Calu3 (cell line): ENCODE measurements around the gene ASTN1. TPM values are rescaled to one million over a fixed set of nuclear protein-coding genes. Genes with fewer than 3 reads are reported as not detected.

Source experiments
- BruUV-seq: library from RNA; stranded (reverse); fragments of 400-500 nt; replicated peaks from 2 replicates; lab custom pipeline; 2021; lab: Mats Ljungman, UMichigan
- CTCF ChIA-PET: fragments of 300-600 bp; sonication (Branson Sonifier 250); formaldehyde crosslinking; loops from one replicate; lab custom pipeline; 2022; ENCODE audit warnings: antibody characterized with exemption; lab: Charles Lee
- DNase-seq: peaks from one replicate; pipeline ENCODE4 v3.0.0; 2022
- H3K27ac Mint-ChIP-seq: one replicate; pipeline ENCODE4 v1.8.0; 2022; ENCODE audit warnings: mixed read lengths; ENCODE audit not compliant: unreplicated experiment
- H3K27me3 Mint-ChIP-seq: one replicate; pipeline ENCODE4 v1.8.0; 2022; ENCODE audit warnings: mixed read lengths; ENCODE audit not compliant: unreplicated experiment
- H3K36me3 Mint-ChIP-seq: one replicate; pipeline ENCODE4 v1.8.0; 2022; ENCODE audit warnings: mild to moderate bottlenecking, moderate library complexity, mixed read lengths; ENCODE audit not compliant: insufficient read depth, unreplicated experiment
- H3K4me1 Mint-ChIP-seq: one replicate; pipeline ENCODE4 v1.8.0; 2022; ENCODE audit warnings: mild to moderate bottlenecking, low read depth, mixed read lengths; ENCODE audit not compliant: unreplicated experiment
- H3K4me3 Mint-ChIP-seq: one replicate; pipeline ENCODE4 v1.8.0; 2022; ENCODE audit warnings: mild to moderate bottlenecking, low read depth, moderate library complexity, mixed read lengths; ENCODE audit not compliant: unreplicated experiment
- H3K9me3 Mint-ChIP-seq: one replicate; pipeline ENCODE4 v1.8.0; 2022; ENCODE audit warnings: low read depth, mixed read lengths; ENCODE audit not compliant: unreplicated experiment
- CTCF ChIP-seq: fragments of 200-600 bp; IDR thresholded peaks from one replicate; pipeline ENCODE4 v1.8.0; 2022; ENCODE audit warnings: antibody characterized with exemption; ENCODE audit not compliant: unreplicated experiment
- intact Hi-C: fragments of 100-400 bp; cut with micrococcal nuclease; formaldehyde crosslinking; loops from one replicate; pipeline ENCODE4 v1.10.0; 2022; ENCODE audit not compliant: unreplicated experiment
- total RNA-seq: library from RNA; stranded (reverse); gene quantifications from 2 replicates; pipeline ENCODE4 v1.2.3, GENCODE V29; 2022

Gene ASTN1
- total RNA-seq, 1 experiment from 2014 or later, result not detected

DNA sequence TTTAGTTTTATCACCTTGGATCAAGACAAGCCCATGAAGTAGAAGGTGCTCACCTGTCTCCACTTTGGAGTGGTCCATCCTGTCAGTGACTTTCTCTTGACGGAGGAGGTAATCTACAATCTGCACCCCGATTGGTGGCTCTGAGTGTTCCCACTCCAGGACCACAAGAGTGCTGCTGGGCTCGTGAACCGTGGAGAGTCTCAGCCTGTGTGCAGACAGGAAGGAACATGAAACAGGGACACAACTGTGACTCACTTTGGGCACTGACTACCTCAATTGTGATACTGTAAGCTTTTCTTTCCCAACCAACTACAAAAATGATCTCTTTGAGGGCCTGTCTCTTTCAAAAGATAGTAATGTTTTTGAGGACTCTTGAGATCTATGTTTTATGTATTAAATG, 280.2 kb downstream of the ASTN1 start:
- no peaks in the 10 kb centered on the region for H3K9me3 Mint-ChIP-seq
- no peaks in the 10 kb centered on the region for H3K4me1 Mint-ChIP-seq
- TF ChIP-seq CTCF, result no peak
- no peak for DNase-seq
- intact Hi-C loops, result no loop called here
- peaks cover 47% of the 10 kb centered on the region for H3K27me3 Mint-ChIP-seq
- CTCF ChIA-PET, result no interaction called here
- H3K27ac Mint-ChIP-seq, result no peak overlapping the region
- no peak overlapping the region for H3K4me3 Mint-ChIP-seq
- H3K36me3 Mint-ChIP-seq, result no peaks in the 10 kb centered on the region
- no TSS peak for BruUV-seq

- DNase-seq, result peak; percentile 81
- CTCF ChIA-PET, result interaction anchor here (1.0 kb wide), 1 partner anchor 506 kb away, joined by 3 read pairs; no protein-coding TSS in a partner anchor
- Mint-ChIP-seq H3K4me3 (no peak overlapping the region), H3K9me3 (no peaks in the 10 kb centered on the region), H3K27ac (no peak overlapping the region), H3K36me3 (no peaks in the 10 kb centered on the region), H3K4me1 (no peaks in the 10 kb centered on the region), H3K27me3 (peaks cover 52% of the 10 kb centered on the region)
- BruUV-seq, result no TSS peak
- intact Hi-C loops, result loop anchor here (1.0 kb wide), 2 partner anchors 321 to 506 kb away; no protein-coding TSS in a partner anchor
- TF ChIP-seq CTCF, result peak; percentile 93
Observed at GRCh38 chr1:176880955-176881595, 283.4 kb downstream of the ASTN1 start.

DNA sequence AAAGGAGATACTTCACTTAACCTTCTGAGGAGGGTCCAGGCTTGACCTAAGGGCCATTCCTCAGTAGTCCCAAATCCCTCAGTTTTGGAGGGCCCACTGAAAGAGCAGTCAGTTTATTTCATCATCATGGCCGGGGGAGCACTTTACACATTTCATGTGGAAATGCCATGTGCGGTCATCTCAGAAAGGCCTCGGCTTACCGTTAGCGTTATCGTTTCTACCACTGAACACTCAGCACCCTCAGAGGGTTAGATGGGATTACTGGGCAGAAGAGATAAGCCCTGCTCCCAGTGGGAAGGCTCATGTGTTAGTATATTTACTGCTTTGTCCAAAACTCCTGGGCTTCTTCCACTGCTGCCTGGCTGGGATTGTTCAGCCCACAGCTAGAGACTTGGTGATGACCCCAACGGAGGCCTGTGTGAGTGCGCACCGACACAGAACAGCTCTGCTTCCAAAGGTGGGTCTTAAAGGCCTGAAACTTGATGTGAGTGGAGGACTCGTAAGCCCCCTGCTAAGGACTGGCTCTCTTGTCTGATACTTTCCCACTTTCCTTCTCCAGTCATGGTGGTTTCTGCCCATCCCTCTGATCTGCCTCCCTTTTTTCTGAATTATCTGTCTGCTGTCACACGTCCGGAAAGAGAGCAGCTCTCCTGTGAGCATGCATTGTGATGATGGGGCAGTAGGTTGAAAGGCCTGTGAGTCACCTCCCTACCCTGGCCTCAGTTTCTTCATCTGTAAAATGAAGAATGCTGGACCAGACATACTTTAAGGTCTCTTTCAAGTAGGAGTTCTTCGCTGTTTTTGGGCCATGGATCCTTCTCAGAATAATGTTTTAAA, 284.5 kb downstream of the ASTN1 start:
- H3K4me3 Mint-ChIP-seq, result no peak overlapping the region
- H3K27ac Mint-ChIP-seq, result no peak overlapping the region
- no TSS peak for BruUV-seq
- H3K27me3 Mint-ChIP-seq, result peaks cover 48% of the 10 kb centered on the region
- no peak for DNase-seq
- H3K9me3 Mint-ChIP-seq, result no peaks in the 10 kb centered on the region
- no peaks in the 10 kb centered on the region for H3K4me1 Mint-ChIP-seq
- no peak for TF ChIP-seq CTCF
- intact Hi-C loops, result no loop called here
- CTCF ChIA-PET, result interaction anchor here (1.0 kb wide), 1 partner anchor 505 kb away, joined by 3 read pairs; no protein-coding TSS in a partner anchor
- no peaks in the 10 kb centered on the region for H3K36me3 Mint-ChIP-seq

GRCh38 chr1:176878750-176879536, 285.6 kb downstream of the ASTN1 start:
- no peak overlapping the region for H3K4me3 Mint-ChIP-seq
- TF ChIP-seq CTCF, result no peak
- no peaks in the 10 kb centered on the region for H3K36me3 Mint-ChIP-seq
- H3K4me1 Mint-ChIP-seq, result no peaks in the 10 kb centered on the region
- H3K9me3 Mint-ChIP-seq, result no peaks in the 10 kb centered on the region
- H3K27ac Mint-ChIP-seq, result no peak overlapping the region
- H3K27me3 Mint-ChIP-seq, result peaks cover 53% of the 10 kb centered on the region
- CTCF ChIA-PET, result no interaction called here
- intact Hi-C loops, result no loop called here
- DNase-seq, result no peak
- no TSS peak for BruUV-seq
